ENCODE results near the gene ILRUN. TPM values are rescaled to one million over a fixed set of nuclear protein-coding genes. Genes with fewer than 3 reads are reported as not detected.
"Not testable (repeated sequence)": the region's sequence is repeated elsewhere in the genome, so short reads cannot be mapped to it uniquely, and the experiment has no call there.

ILRUN gene
- total RNA-seq, 1 donor from 2014 or later, result 52.0 TPM

- Mint-ChIP-seq H3K9me3 (no peaks in the 10 kb centered on the region), H3K36me3 (ENCODE audit: low read depth) (peaks cover 4% of the 10 kb centered on the region), H3K27ac (ENCODE audit: unreplicated experiment) (no peak overlapping the region), H3K4me1 (peaks cover 29% of the 10 kb centered on the region), H3K4me3 (no peak overlapping the region), H3K27me3 (ENCODE audit: low read depth) (no peaks in the 10 kb centered on the region)
- DNase-seq (ENCODE audit: low read depth, low spot score), result no peak
- TF ChIP-seq CTCF (conservative IDR thresholded peaks at IDR 0.05), result no peak
These were observed 42.4 kb downstream of the ILRUN start for GRCh38 chr6:34654061-34654710.

GRCh38 chr6:34652263-34652662 lies 44.3 kb downstream of the ILRUN start:
- Mint-ChIP-seq H3K9me3 (no peaks in the 10 kb centered on the region), H3K4me3 (no peak overlapping the region), H3K36me3 (ENCODE audit: low read depth) (peaks cover 4% of the 10 kb centered on the region), H3K27ac (ENCODE audit: unreplicated experiment) (no peak overlapping the region), H3K27me3 (ENCODE audit: low read depth) (no peaks in the 10 kb centered on the region), H3K4me1 (peaks cover 16% of the 10 kb centered on the region)
- DNase-seq (ENCODE audit: low read depth, low spot score), result no peak
- no peak for TF ChIP-seq CTCF (conservative IDR thresholded peaks at IDR 0.05)

- peaks cover 6% of the 10 kb centered on the region for H3K4me1 Mint-ChIP-seq
- no peak for DNase-seq (ENCODE audit: low read depth, low spot score)
- no peak overlapping the region for H3K4me3 Mint-ChIP-seq
- H3K27ac Mint-ChIP-seq (ENCODE audit: unreplicated experiment), result no peak overlapping the region
- no peaks in the 10 kb centered on the region for H3K9me3 Mint-ChIP-seq
- H3K27me3 Mint-ChIP-seq (ENCODE audit: low read depth), result no peaks in the 10 kb centered on the region
- TF ChIP-seq CTCF (conservative IDR thresholded peaks at IDR 0.05), result no peak
- peaks cover 4% of the 10 kb centered on the region for H3K36me3 Mint-ChIP-seq (ENCODE audit: low read depth)
These were observed 45.7 kb downstream of the ILRUN start for GRCh38 chr6:34650823-34651222.

- not testable (repeated sequence) for H3K27ac Mint-ChIP-seq (ENCODE audit: unreplicated experiment); H3K27me3 Mint-ChIP-seq (ENCODE audit: low read depth); DNase-seq (ENCODE audit: low read depth, low spot score); H3K36me3 Mint-ChIP-seq (ENCODE audit: low read depth); H3K9me3 Mint-ChIP-seq; H3K4me3 Mint-ChIP-seq; H3K4me1 Mint-ChIP-seq
These were observed 46.3 kb downstream of the ILRUN start for GRCh38 chr6:34650232-34650631.

- Mint-ChIP-seq H3K36me3 (ENCODE audit: low read depth) (peaks cover 4% of the 10 kb centered on the region), H3K27ac (ENCODE audit: unreplicated experiment) (no peak overlapping the region), H3K4me1 (no peaks in the 10 kb centered on the region), H3K9me3 (no peaks in the 10 kb centered on the region), H3K27me3 (ENCODE audit: low read depth) (no peaks in the 10 kb centered on the region), H3K4me3 (no peak overlapping the region)
- DNase-seq (ENCODE audit: low read depth, low spot score), result no peak
- TF ChIP-seq CTCF (conservative IDR thresholded peaks at IDR 0.05), result no peak
These were observed 47.8 kb downstream of the ILRUN start for GRCh38 chr6:34648806-34649205.

Other genes starting within 250 kb of the ILRUN start
- 0.30 and 0.44 TPM in 2 replicates for gene PACSIN1, start 230.7 kb downstream of the ILRUN start, total RNA-seq
- 0.12 TPM in 1 of 2 replicates, not detected in the other for gene SPDEF, start 140.4 kb downstream of the ILRUN start, total RNA-seq
- 200 and 207 TPM in 2 replicates for gene SNRPC, start 60.7 kb upstream of the ILRUN start, total RNA-seq
- 19.9 and 20.3 TPM in 2 replicates for gene BLTP3A, start 95.3 kb upstream of the ILRUN start, total RNA-seq
- gene TAF11, start 191.3 kb upstream of the ILRUN start, total RNA-seq, result 48.6 and 53.1 TPM in 2 replicates
- gene ANKS1A, start 192.5 kb upstream of the ILRUN start, total RNA-seq, result 32.0 and 33.2 TPM in 2 replicates